GM12874 (cell line): Measurements from ENCODE around the gene CSF1.

Source experiments
- TF ChIP-seq, protein P1 (sequence below): IDR thresholded peaks from 2 replicates; pipeline ENCODE4 v1.5.1; 2011; ENCODE audit warnings: low read depth, mild to moderate bottlenecking, control low read depth, low read length, moderate library complexity; ENCODE audit not compliant: insufficient read depth

Gene CSF1

GRCh38 chr1:109893532-109894171, 17.0 kb upstream of the CSF1 start:
- TF ChIP-seq, protein P1, sequence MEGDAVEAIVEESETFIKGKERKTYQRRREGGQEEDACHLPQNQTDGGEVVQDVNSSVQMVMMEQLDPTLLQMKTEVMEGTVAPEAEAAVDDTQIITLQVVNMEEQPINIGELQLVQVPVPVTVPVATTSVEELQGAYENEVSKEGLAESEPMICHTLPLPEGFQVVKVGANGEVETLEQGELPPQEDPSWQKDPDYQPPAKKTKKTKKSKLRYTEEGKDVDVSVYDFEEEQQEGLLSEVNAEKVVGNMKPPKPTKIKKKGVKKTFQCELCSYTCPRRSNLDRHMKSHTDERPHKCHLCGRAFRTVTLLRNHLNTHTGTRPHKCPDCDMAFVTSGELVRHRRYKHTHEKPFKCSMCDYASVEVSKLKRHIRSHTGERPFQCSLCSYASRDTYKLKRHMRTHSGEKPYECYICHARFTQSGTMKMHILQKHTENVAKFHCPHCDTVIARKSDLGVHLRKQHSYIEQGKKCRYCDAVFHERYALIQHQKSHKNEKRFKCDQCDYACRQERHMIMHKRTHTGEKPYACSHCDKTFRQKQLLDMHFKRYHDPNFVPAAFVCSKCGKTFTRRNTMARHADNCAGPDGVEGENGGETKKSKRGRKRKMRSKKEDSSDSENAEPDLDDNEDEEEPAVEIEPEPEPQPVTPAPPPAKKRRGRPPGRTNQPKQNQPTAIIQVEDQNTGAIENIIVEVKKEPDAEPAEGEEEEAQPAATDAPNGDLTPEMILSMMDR: no peak

- TF ChIP-seq, protein P1: no peak
Measured at GRCh38 chr1:109894823-109895719, 15.6 kb upstream of the CSF1 start.

DNA sequence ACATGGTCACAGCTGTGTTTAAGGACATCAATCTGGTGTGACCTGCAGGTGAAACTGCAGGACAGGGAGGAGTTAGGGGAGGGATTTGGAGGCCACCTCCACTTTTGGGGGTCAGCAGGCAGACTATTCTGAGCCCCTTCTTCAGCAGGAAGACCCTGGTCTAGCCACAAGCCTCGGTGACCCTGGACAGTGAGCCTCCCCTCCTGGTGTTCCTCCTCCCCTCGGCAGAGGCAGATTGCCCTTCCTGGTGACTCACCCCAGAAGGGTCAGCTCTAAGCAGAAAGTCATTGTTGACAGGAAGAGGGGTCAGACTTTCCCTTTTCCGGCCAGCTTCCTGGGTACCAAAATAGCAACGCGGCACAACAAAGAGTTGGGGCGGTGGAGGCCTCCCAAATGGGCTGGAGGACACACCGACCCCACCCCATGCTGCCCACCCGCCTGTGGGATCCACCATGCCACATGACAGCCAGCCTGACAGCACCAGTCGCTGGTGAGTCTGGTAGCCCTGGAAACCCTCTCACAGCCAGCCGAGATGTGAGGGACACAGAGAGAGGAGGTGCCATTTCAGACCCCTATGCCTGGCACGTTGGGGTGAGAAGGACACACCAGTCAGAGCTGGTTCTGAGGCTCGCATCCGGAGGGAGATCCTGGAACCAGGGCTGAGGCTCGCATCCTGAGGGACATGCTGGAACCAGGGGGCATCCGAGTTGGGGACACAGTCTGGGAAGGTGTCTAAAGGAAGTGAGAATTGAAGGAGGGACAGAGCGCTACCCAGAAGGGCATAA, 14.7 kb upstream of the CSF1 start:
- TF ChIP-seq, protein P1: no peak

GRCh38 chr1:109896681-109897080, 14.0 kb upstream of the CSF1 start:
- TF ChIP-seq, protein P1: no peak

GRCh38 chr1:109897259-109897955, 13.2 kb upstream of the CSF1 start:
- TF ChIP-seq, protein P1: no peak

- TF ChIP-seq, protein P1: no peak
Measured at GRCh38 chr1:109898842-109899241, 11.8 kb upstream of the CSF1 start.

- TF ChIP-seq, protein P1: no peak
Measured at GRCh38 chr1:109901141-109901523, 9.5 kb upstream of the CSF1 start.
